Measurements from ENCODE around the gene EXOG. TPM values are rescaled to one million over a fixed set of nuclear protein-coding genes. Genes with fewer than 3 reads are reported as not detected.

The EXOG gene
- total and polyA plus RNA-seq, 2 of the 13 experiments (the other 11 are each of a cell fraction or from before 2014, with no cell fraction given): 5.5 to 9.5 TPM

- BruUV-seq (replicated peaks): no TSS peak
- no peak overlapping the region for H3K4me3 ChIP-seq (replicated peaks in 1 of 3; ENCODE audit: insufficient read depth in 1 of 3, low read depth in 2 of 3, low read length in 3 of 3)
- no peak overlapping the region for H3K4me2 ChIP-seq (ENCODE audit: low read depth, low read length)
- no peak for TF ChIP-seq SPEN (CRISPR knock-in tag; IDR thresholded peaks at IDR 0.05; ENCODE audit: low read depth)
- 93% methylated on average over 2 of the region's 2 CpGs for WGBS (ENCODE audit: low lambda C conversion rate)
- in situ Hi-C loops (cut with HindIII; ENCODE audit: extremely low pct_ligation_motif_present, low pct_unique_long_range_greater_than_20kb): no loop called here
- FAIRE-seq (no peak), ATAC-seq (no peak), DNase-seq (ENCODE audit: low spot score) (no peak)
- no peaks in the 10 kb centered on the region for H4K20me1 ChIP-seq (ENCODE audit: insufficient read depth, low read length)
- no peak overlapping the region for H3K9ac ChIP-seq (ENCODE audit: insufficient read depth, low read depth, low read length)
- peaks cover 10% of the 10 kb centered on the region; the same call in 1 of the 2 replicates for H3K4me1 ChIP-seq (ENCODE audit: insufficient read depth, low read length)
- ChIA-PET CTCF (ENCODE audit: low intra/inter-chr PET ratio, low total read pairs) (no interaction called here), POLR2A (no interaction called here)
- H3K9me3 ChIP-seq (ENCODE audit: low read length): no peaks in the 10 kb centered on the region
- no peaks in the 10 kb centered on the region for H3K79me2 ChIP-seq (ENCODE audit: insufficient read depth, low read length)
- peaks cover 1 to 5% of the 10 kb centered on the region in 2 experiments; a peak in 3 of 5 replicates for H3K36me3 ChIP-seq (replicated peaks in 1 of 2; ENCODE audit: control insufficient read depth in 1 of 2, insufficient read depth in 2 of 2, low read length in 2 of 2)
- no peak overlapping the region for H3K27ac ChIP-seq (ENCODE audit: extremely low read length, insufficient read depth, low read length)
- intact Hi-C loops (cut with micrococcal nuclease; ENCODE audit: unreplicated experiment): no loop called here
- H3K27me3 ChIP-seq (ENCODE audit: control insufficient read depth in 1 of 2, insufficient read depth in 2 of 2, low read length in 2 of 2): no peaks in the 10 kb centered on the region
- H2AFZ ChIP-seq (ENCODE audit: low read length): no peak overlapping the region
Measured at GRCh38 chr3:38500688-38501417, 4.7 kb downstream of the EXOG start.

- no peaks in the 10 kb centered on the region for H3K27me3 ChIP-seq (ENCODE audit: control insufficient read depth in 1 of 2, insufficient read depth in 2 of 2, low read length in 2 of 2)
- CTCF ChIA-PET (ENCODE audit: low intra/inter-chr PET ratio, low total read pairs): no interaction called here
- in situ Hi-C loops (cut with HindIII; ENCODE audit: extremely low pct_ligation_motif_present, low pct_unique_long_range_greater_than_20kb) (no loop called here), intact Hi-C loops (cut with micrococcal nuclease; ENCODE audit: unreplicated experiment) (no loop called here)
- DNase-seq (ENCODE audit: low spot score) (no peak), ATAC-seq (no peak), FAIRE-seq (no peak)
- H3K4me3 ChIP-seq (replicated peaks in 1 of 3; ENCODE audit: insufficient read depth in 1 of 3, low read depth in 2 of 3, low read length in 3 of 3): no peak overlapping the region
- POLR2A ChIA-PET: no interaction called here
- no peaks in the 10 kb centered on the region for H3K4me1 ChIP-seq (ENCODE audit: insufficient read depth, low read length)
- BruUV-seq (replicated peaks): no TSS peak
- no peak overlapping the region for H3K27ac ChIP-seq (ENCODE audit: extremely low read length, insufficient read depth, low read length)
- no peak overlapping the region for H2AFZ ChIP-seq (ENCODE audit: low read length)
- H3K4me2 ChIP-seq (ENCODE audit: low read depth, low read length): no peak overlapping the region
- 99% methylated on average over 2 of the region's 2 CpGs for WGBS (ENCODE audit: low lambda C conversion rate)
- H3K9me3 ChIP-seq (ENCODE audit: low read length): no peaks in the 10 kb centered on the region
- no peaks in the 10 kb centered on the region for H3K79me2 ChIP-seq (ENCODE audit: insufficient read depth, low read length)
- H3K9ac ChIP-seq (ENCODE audit: insufficient read depth, low read depth, low read length): no peak overlapping the region
- H4K20me1 ChIP-seq (ENCODE audit: insufficient read depth, low read length): no peaks in the 10 kb centered on the region
- TF ChIP-seq ZNF616 (CRISPR knock-in tag; IDR thresholded peaks at IDR 0.05; ENCODE audit: low read depth) (no peak), KMT2A (CRISPR knock-in tag; IDR thresholded peaks at IDR 0.05) (no peak), ZSCAN29 (CRISPR knock-in tag; conservative IDR thresholded peaks at IDR 0.05) (no peak), ZNF746 (CRISPR knock-in tag; IDR thresholded peaks at IDR 0.05) (no peak), NCOA2 (CRISPR knock-in tag; IDR thresholded peaks at IDR 0.05) (no peak), CERS6 (CRISPR knock-in tag; IDR thresholded peaks at IDR 0.05) (no peak), HMG20B (CRISPR knock-in tag; conservative IDR thresholded peaks at IDR 0.05) (no peak), KMT2B (CRISPR knock-in tag; IDR thresholded peaks at IDR 0.05) (no peak), ZNF136 (CRISPR knock-in tag; IDR thresholded peaks at IDR 0.05; ENCODE audit: low read depth) (no peak), TMF1 (CRISPR knock-in tag; IDR thresholded peaks at IDR 0.05; ENCODE audit: low read depth) (no peak), ZNF609 (CRISPR knock-in tag; IDR thresholded peaks at IDR 0.05; ENCODE audit: borderline replicate concordance) (no peak)
- H3K36me3 ChIP-seq (replicated peaks in 1 of 2; ENCODE audit: control insufficient read depth in 1 of 2, insufficient read depth in 2 of 2, low read length in 2 of 2): peaks cover 0 to 3% of the 10 kb centered on the region in 2 experiments; a peak in 2 of 5 replicates
Measured at GRCh38 chr3:38507120-38507519, 11.0 kb downstream of the EXOG start.
